Measurements from ENCODE around the gene STN1.

DNA sequence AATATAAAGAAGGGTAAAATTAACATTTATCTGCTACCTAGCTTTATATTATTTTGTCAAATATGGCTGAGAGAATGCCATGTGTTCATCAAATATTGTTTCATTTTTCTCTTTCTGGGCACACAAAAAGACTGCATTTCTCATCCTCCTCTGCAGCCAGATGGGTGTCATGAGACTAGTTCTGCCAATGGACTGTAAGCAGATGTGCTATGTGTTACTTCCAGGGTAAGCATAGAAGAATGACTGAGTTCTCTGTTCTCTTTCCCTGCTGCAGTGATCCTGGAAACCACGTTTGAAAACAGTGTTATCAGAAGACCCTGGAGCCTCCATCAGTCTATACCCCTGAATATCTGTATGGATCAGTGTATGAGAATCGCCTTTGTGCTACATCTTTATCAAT, 24.9 kb upstream of the STN1 start:
- TF ChIP-seq GATA2 (IDR thresholded peaks at IDR 0.05; ENCODE audit: low read depth, low read length) (no peak), GATA3 (IDR thresholded peaks at IDR 0.05; ENCODE audit: low read depth, low read length) (no peak)

All from SH-SY5Y (cell line).